Breast epithelium (tissue), 4 donors: ENCODE results near the gene CENPA. TPM values are rescaled to one million over a fixed set of nuclear protein-coding genes. Genes with fewer than 3 reads are reported as not detected.

Experiments used
- DNase-seq, 2 donors: peaks; one replicate each; pipeline ENCODE4 v3.0.0-alpha.2; 2019; ENCODE audit warnings: low spot score in 2 of 2
- H3K27ac ChIP-seq, 2 donors: fragments of 200-600 bp; sonication (generic) in 1 of 2; one replicate each; pipeline ENCODE4 v1.5.1; 2016 to 2019; ENCODE audit warnings: mild to moderate bottlenecking in 1 of 2
- H3K27me3 ChIP-seq, 2 donors: fragments of 200-600 bp; sonication (generic) in 1 of 2; one replicate each; pipeline versions ENCODE4 v1.5.1 to v1.6.0; 2017 to 2019; ENCODE audit warnings: control low read depth in 1 of 2, mild to moderate bottlenecking in 1 of 2
- H3K36me3 ChIP-seq: fragments of 200-600 bp; one replicate; pipeline ENCODE4 v1.5.1; 2019
- H3K4me1 ChIP-seq, 2 donors: fragments of 200-600 bp; sonication (generic); one replicate each; pipeline ENCODE4 v1.5.1; 2016 to 2019; ENCODE audit warnings: control low read depth in 1 of 2
- H3K4me3 ChIP-seq, 3 donors: fragments of 200-600 bp; sonication (generic); 1 replicate in 2 of 3; 2 replicates in 1 of 3; pipeline ENCODE4 v1.5.1; 2016 to 2019; ENCODE audit warnings: mild to moderate bottlenecking in 3 of 3, moderate library complexity in 2 of 3
- H3K9me3 ChIP-seq, 2 donors: fragments of 200-600 bp; sonication (generic) in 1 of 2; one replicate each; pipeline ENCODE4 v1.5.1; 2016 to 2019; ENCODE audit warnings: control low read depth in 1 of 2
- POLR2A ChIP-seq: fragments of 450-650 bp; IDR thresholded peaks from one replicate; pipeline ENCODE4 v1.6.1; 2016; ENCODE audit warnings: antibody characterized with exemption, mild to moderate bottlenecking, moderate library complexity
- POLR2AphosphoS5 ChIP-seq, 3 donors: sonication (generic); formaldehyde crosslinking; IDR thresholded peaks; one replicate each; pipeline ENCODE4 v1.6.1; 2017; ENCODE audit warnings: antibody characterized with exemption in 3 of 3
- intact Hi-C: fragments of 100-400 bp; cut with DNase I; formaldehyde crosslinking; loops from one replicate; pipeline ENCODE4 v1.15.1; 2023; ENCODE audit warnings: low total_unique reads
- total RNA-seq, 3 donors: library from RNA; depleted of rRNA; stranded (reverse); fragments of >200 nt; gene quantifications; one replicate each; pipeline ENCODE4 v1.1.0, GENCODE V29; 2016
- TF ChIP-seq, protein P1 (sequence below), 3 donors: fragments of 450-650 bp; IDR thresholded peaks; one replicate each; pipeline ENCODE4 v1.5.1; 2016 to 2017; ENCODE audit warnings: antibody characterized with exemption in 3 of 3, mild to moderate bottlenecking in 3 of 3, moderate library complexity in 3 of 3

Gene CENPA
- under 1 TPM in 1 of 3 donors, not detected in 2; 0.64 TPM for total RNA-seq

DNA sequence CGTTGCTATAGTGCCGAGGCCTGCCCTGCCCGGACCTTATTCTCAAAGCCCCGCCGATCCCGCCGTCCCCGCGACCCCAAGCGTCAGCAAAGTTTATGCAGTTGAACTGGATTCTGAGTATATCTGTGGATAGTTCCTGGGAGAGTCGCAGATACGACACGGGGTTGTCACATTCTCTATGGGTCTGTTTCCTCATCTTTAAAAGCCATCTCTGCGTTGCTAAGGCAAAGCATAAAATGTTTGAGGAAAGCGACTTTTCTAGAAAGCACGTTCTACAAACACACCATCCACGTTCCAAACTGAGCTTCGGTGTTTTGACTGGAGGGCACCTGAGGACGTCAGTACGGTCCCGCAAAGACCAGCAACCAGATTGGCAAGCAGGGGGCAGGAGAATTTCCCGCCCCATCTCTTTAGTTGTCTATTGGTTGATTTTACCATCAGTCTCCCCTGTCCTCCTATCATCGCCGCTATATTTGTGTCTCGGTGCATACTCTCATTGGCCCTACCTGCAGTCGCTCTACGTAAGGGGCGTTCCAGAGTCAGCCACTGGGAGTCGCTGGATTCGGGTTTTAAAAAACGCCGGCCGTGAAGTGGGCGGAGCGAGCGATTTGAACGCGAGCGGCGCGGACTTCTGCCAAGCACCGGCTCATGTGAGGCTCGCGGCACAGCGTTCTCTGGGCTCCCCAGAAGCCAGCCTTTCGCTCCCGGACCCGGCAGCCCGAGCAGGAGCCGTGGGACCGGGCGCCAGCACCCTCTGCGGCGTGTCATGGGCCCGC lies at the start of gene CENPA:
Gene CENPA, plus strand, starts transcription at position 626 of the 776 bp plus-strand sequence. Its CDS starts 141 bp downstream, at position 767.
- H3K4me3 ChIP-seq, result peak within 1 kb of the TSS; percentile 59 to 79 (median 77)
- TF ChIP-seq POLR2AphosphoS5 (IDR thresholded peaks at IDR 0.05) (peak in 2 of 3 donors; percentile 73 to 79), POLR2A (no peak)
- TF ChIP-seq, protein P1, sequence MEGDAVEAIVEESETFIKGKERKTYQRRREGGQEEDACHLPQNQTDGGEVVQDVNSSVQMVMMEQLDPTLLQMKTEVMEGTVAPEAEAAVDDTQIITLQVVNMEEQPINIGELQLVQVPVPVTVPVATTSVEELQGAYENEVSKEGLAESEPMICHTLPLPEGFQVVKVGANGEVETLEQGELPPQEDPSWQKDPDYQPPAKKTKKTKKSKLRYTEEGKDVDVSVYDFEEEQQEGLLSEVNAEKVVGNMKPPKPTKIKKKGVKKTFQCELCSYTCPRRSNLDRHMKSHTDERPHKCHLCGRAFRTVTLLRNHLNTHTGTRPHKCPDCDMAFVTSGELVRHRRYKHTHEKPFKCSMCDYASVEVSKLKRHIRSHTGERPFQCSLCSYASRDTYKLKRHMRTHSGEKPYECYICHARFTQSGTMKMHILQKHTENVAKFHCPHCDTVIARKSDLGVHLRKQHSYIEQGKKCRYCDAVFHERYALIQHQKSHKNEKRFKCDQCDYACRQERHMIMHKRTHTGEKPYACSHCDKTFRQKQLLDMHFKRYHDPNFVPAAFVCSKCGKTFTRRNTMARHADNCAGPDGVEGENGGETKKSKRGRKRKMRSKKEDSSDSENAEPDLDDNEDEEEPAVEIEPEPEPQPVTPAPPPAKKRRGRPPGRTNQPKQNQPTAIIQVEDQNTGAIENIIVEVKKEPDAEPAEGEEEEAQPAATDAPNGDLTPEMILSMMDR (IDR thresholded peaks at IDR 0.05), result peak; percentile 31 to 52 (median 41)
- H3K9me3 ChIP-seq, result no peaks in the 10 kb centered on the region
- no peaks in the 10 kb centered on the region for H3K27me3 ChIP-seq
- peak within 1 kb of the TSS; percentile 40 to 56 for H3K27ac ChIP-seq
- peaks cover 0 to 3% of the 10 kb centered on the region in 2 donors for H3K4me1 ChIP-seq
- intact Hi-C loops, result no loop called here
- DNase-seq, result peak; percentile 96 to 98
- H3K36me3 ChIP-seq, result peaks cover 4% of the 10 kb centered on the region

DNA sequence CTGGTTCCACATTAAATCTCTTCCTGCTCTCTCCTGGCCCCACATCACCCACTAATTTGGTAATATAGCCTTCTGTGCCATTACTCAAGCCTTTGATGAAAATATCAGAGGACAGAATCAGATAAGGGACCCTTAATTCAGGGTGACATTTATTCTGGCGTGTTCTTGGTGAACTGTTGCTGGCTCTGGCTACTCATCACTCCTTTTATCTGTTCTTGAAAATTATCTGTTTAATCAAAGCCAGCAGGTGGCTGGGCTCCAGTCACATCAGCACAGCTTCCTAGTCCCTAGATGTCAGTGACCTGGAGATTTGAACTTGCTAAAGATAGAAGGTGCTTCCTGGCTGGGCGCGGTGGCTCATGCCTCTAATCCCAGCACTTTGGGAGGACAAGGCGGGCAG lies 48.6 kb upstream of the CENPA start:
- Histone ChIP-seq H3K36me3 (no peaks in the 10 kb centered on the region), H3K4me1 (no peaks in the 10 kb centered on the region), H3K27ac (no peak overlapping the region), H3K4me3 (no peak overlapping the region), H3K27me3 (no peaks in the 10 kb centered on the region), H3K9me3 (no peaks in the 10 kb centered on the region)
- intact Hi-C loops, result no loop called here
- no peak for TF ChIP-seq POLR2A
- TF ChIP-seq, protein P1 (IDR thresholded peaks at IDR 0.05), result no peak
- no peak for TF ChIP-seq POLR2AphosphoS5 (IDR thresholded peaks at IDR 0.05)
- no peak for DNase-seq

DNA sequence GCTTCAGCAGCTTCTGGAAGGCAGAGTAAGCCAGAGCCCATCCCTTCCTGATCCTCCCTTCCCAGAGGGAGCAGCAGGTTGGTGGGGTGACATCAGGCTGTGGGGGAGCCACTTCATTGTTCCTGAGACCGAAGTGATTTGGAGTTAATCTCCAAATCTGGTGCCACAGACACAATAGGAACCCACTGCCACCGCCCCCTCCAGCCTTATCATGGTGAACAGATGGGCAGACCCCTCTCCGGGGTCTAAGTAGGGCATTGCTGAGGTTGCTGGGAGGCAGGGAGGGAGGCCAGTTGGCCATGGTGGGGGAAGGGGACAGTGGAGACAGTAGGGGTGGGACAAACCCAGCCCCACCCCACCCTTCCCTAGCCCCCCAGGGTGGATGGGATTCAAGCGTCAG lies 47.4 kb upstream of the CENPA start:
- no peaks in the 10 kb centered on the region for H3K36me3 ChIP-seq
- H3K4me1 ChIP-seq, result no peaks in the 10 kb centered on the region
- H3K9me3 ChIP-seq, result no peaks in the 10 kb centered on the region
- DNase-seq, result no peak
- no peak overlapping the region for H3K4me3 ChIP-seq
- TF ChIP-seq POLR2A, result no peak
- TF ChIP-seq, protein P1 (IDR thresholded peaks at IDR 0.05), result no peak
- no peak for TF ChIP-seq POLR2AphosphoS5 (IDR thresholded peaks at IDR 0.05)
- intact Hi-C loops, result no loop called here
- H3K27ac ChIP-seq, result no peak overlapping the region
- no peaks in the 10 kb centered on the region for H3K27me3 ChIP-seq

DNA sequence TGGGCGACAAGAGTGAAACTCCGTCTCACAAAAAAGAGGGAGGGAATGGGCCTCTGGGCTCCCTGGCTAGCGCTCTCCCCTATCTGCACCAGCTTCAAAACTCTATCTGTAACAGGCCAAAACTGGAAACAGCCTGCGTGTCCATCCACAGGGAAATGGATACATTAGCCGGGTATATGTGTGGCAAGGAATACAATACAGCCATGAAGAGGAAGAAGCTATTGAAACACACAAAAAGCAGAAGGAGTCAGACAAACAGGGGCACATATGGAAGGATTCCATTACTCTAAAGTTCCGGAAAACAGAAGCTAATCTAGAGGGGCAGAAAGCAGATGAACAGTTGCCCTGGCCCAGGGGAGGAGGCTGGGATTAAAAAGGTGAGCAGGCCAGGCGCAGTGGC lies 46.3 kb upstream of the CENPA start:
- Histone ChIP-seq H3K4me3 (no peak overlapping the region), H3K36me3 (no peaks in the 10 kb centered on the region), H3K4me1 (no peaks in the 10 kb centered on the region), H3K9me3 (no peaks in the 10 kb centered on the region), H3K27ac (no peak overlapping the region), H3K27me3 (no peaks in the 10 kb centered on the region)
- DNase-seq, result no peak
- TF ChIP-seq POLR2A (no peak), POLR2AphosphoS5 (IDR thresholded peaks at IDR 0.05) (no peak)
- TF ChIP-seq, protein P1 (IDR thresholded peaks at IDR 0.05), result no peak
- intact Hi-C loops, result no loop called here

DNA sequence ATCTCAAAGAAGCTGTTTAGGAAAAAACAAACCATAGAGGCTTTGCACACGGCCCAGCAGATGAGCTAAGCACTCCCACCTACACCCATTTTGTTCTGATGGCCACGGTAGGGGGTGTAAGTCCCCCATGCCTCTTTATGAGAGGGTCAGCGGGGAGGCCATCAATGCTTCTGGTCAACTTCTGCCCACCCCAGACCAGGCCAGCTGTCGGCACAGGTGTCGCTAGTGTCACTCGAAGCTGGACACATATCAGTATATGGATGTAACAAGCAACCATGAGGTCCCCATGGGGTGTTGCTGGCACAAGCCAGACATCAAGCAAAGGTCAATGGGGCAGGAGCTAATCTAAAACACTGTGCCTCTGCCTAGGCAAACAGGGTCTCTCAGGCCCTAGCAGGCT lies 45.5 kb upstream of the CENPA start:
- no peaks in the 10 kb centered on the region for H3K36me3 ChIP-seq
- no peaks in the 10 kb centered on the region for H3K9me3 ChIP-seq
- TF ChIP-seq POLR2A (no peak), POLR2AphosphoS5 (IDR thresholded peaks at IDR 0.05) (no peak)
- TF ChIP-seq, protein P1 (IDR thresholded peaks at IDR 0.05), result no peak
- intact Hi-C loops, result loop anchor here (5.0 kb wide), 1 partner anchor 133 kb away; no protein-coding TSS in a partner anchor
- H3K27me3 ChIP-seq, result no peaks in the 10 kb centered on the region
- DNase-seq, result no peak
- H3K4me3 ChIP-seq, result no peak overlapping the region
- H3K4me1 ChIP-seq, result no peaks in the 10 kb centered on the region
- no peak overlapping the region for H3K27ac ChIP-seq
